Upper lobe of left lung (tissue), 4 donors: ENCODE measurements around the gene MED22.

Experiments
- EP300 ChIP-seq, 4 donors: sonication (generic); formaldehyde crosslinking; IDR thresholded peaks; one replicate each; pipeline ENCODE4 v1.5.1; 2017; ENCODE audit warnings: antibody characterized with exemption in 4 of 4, control low read depth in 2 of 4
- POLR2A ChIP-seq, 4 donors: fragments of 450-650 bp; IDR thresholded peaks; one replicate each; pipeline ENCODE4 v1.5.1; 2016 to 2017; ENCODE audit warnings: antibody characterized with exemption in 4 of 4, mild to moderate bottlenecking in 2 of 4
- POLR2AphosphoS5 ChIP-seq, 2 donors: sonication (generic); formaldehyde crosslinking; IDR thresholded peaks; one replicate each; pipeline ENCODE4 v1.5.1; 2017; ENCODE audit warnings: antibody characterized with exemption in 2 of 2

DNA sequence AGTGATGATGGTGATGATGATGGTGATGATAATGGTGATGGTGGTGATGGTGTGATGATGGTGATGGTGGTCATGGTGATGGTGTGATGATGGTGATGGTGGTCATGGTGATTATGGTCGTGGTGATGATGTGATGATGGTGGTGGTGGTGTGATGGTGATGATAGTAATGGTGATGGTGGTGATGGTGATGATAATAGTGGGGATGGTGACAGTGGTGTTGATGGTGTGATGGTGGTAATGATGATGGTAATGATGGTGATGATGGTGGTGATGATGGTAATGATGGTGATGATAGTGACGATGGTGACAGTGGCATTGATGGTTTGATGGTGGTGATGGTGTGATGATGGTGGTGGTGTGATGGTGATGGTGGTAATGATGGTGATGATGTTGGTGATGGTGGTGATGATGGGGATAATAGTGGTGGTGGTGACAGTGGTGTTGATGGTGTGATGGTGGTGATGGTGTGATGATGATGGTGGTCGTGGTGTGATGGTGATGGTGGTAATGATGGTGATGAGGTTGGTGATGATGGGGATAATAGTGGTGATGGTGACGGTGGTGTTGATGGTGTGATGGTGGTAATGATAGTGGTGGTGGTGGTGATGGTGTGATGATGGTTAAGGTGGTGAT is 34.7 kb upstream of the MED22 start:
- TF ChIP-seq POLR2A (IDR thresholded peaks at IDR 0.05), result no peak
- no peak for TF ChIP-seq EP300 (IDR thresholded peaks at IDR 0.05)
- TF ChIP-seq POLR2AphosphoS5 (IDR thresholded peaks at IDR 0.05), result no peak
